ENCODE measurements around the gene CLSTN2.

- no peak for TF ChIP-seq EP300 (IDR thresholded peaks at IDR 0.05)
- no peak for TF ChIP-seq CTCF (IDR thresholded peaks at IDR 0.05)
Measured at GRCh38 chr3:140428380-140428779, 493.4 kb downstream of the CLSTN2 start.

Data from esophagus muscularis mucosa (tissue), 3 donors.